DOHH2 (cell line): Measurements from ENCODE around the gene RARB.

Experiments
- CTCF ChIP-seq: fragments of 200-600 bp; sonication (generic); IDR thresholded peaks from one replicate; pipeline ENCODE4 v1.5.1; 2014; ENCODE audit warnings: antibody characterized with exemption, mild to moderate bottlenecking, low read depth, low read length; ENCODE audit not compliant: poor library complexity, severe bottlenecking
- EZH2phosphoT487 ChIP-seq: fragments of 200-600 bp; sonication (generic); IDR thresholded peaks from 2 replicates; pipeline ENCODE4 v1.6.1; 2017; ENCODE audit warnings: borderline replicate concordance, mild to moderate bottlenecking, antibody characterized with exemption, low read length, moderate library complexity, mixed read lengths

GRCh38 chr3:25536521-25537391 is 108.7 kb downstream of the RARB start:
- TF ChIP-seq CTCF: no peak
- no peak for TF ChIP-seq EZH2phosphoT487
